Left ventricle myocardium inferior (tissue), 1 donor: Measurements from ENCODE around the gene ATP8A1. TPM values are rescaled to one million over a fixed set of nuclear protein-coding genes. Genes with fewer than 3 reads are reported as not detected.

Experiments used
- DNase-seq: peaks from one replicate; pipeline ENCODE4 v3.0.0-alpha.2; 2020
- H3K27ac ChIP-seq: fragments of 200-600 bp; replicated peaks from 2 replicates; pipeline ENCODE4 v1.8.0; 2021
- H3K27me3 ChIP-seq: fragments of 200-600 bp; 2 replicates; pipeline ENCODE4 v1.8.0; 2021; ENCODE audit warnings: low read depth
- H3K36me3 ChIP-seq: fragments of 200-600 bp; 2 replicates; pipeline ENCODE4 v1.8.0; 2021
- H3K4me1 ChIP-seq: fragments of 200-600 bp; 2 replicates; pipeline ENCODE4 v1.8.0; 2021
- H3K4me3 ChIP-seq: fragments of 200-600 bp; 2 replicates; pipeline ENCODE4 v1.8.0; 2021; ENCODE audit warnings: mild to moderate bottlenecking, moderate library complexity
- H3K9me3 ChIP-seq: fragments of 200-600 bp; replicated peaks from 2 replicates; pipeline ENCODE4 v1.8.0; 2021
- intact Hi-C: fragments of 100-400 bp; cut with micrococcal nuclease; formaldehyde crosslinking; loops from one replicate; pipeline ENCODE4 v1.11.0; 2022
- total RNA-seq: library from RNA; stranded (reverse); fragmentation: NEBNext Ultra II Directional; extraction: Animal tissue kit (Norgen Biotek cat#: 25700); gene quantifications from one replicate; pipeline ENCODE4 v1.2.1, GENCODE V29; 2021
- TF ChIP-seq, protein P1 (sequence below): fragments of 200-600 bp; IDR thresholded peaks from 2 replicates; pipeline ENCODE4 v1.8.0; 2021; ENCODE audit warnings: antibody characterized with exemption, mild to moderate bottlenecking, borderline replicate concordance
- donor health status: DM: no; HTN: yes; CAD: no; lungs with severe emphysema.

ATP8A1 gene
- total RNA-seq, 1 donor from 2014 or later = 19.2 TPM

DNA sequence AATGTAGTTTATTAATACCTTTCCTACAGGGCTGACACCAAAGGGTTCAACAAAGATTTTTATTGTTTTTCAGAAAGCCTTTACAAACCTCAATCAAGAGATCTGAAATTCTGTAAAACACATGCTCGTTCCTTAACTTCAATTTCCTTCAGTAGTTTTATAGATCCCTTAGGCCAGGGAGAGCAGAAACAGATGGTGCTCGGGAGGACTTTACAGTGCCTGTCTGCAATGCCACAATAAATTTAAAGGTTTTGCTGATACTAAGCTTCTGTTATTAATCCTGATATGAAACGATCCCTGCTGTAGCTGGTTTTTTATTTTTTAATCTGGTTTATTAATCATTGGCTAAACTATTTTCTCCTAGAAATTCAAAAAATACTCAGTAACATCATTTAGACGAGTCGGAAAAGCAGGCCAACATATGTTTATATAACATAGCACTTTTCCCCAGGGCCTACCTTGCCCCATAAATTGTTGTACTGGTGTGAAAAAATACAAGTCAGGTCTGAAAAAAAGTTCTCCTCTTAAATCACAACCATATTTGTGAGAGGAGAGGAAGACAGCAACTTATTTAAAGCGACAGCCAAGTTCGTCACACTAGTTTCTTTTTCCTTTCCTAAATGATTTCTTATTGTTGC is 219.9 kb downstream of the ATP8A1 start:
- intact Hi-C loops = no loop called here
- H3K36me3 ChIP-seq = peaks cover 13% of the 10 kb centered on the region
- no peak overlapping the region for H3K27ac ChIP-seq
- TF ChIP-seq, protein P1, sequence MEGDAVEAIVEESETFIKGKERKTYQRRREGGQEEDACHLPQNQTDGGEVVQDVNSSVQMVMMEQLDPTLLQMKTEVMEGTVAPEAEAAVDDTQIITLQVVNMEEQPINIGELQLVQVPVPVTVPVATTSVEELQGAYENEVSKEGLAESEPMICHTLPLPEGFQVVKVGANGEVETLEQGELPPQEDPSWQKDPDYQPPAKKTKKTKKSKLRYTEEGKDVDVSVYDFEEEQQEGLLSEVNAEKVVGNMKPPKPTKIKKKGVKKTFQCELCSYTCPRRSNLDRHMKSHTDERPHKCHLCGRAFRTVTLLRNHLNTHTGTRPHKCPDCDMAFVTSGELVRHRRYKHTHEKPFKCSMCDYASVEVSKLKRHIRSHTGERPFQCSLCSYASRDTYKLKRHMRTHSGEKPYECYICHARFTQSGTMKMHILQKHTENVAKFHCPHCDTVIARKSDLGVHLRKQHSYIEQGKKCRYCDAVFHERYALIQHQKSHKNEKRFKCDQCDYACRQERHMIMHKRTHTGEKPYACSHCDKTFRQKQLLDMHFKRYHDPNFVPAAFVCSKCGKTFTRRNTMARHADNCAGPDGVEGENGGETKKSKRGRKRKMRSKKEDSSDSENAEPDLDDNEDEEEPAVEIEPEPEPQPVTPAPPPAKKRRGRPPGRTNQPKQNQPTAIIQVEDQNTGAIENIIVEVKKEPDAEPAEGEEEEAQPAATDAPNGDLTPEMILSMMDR = no peak
- DNase-seq = no peak
- no peaks in the 10 kb centered on the region for H3K4me1 ChIP-seq
- H3K4me3 ChIP-seq = no peak overlapping the region
- no peaks in the 10 kb centered on the region for H3K27me3 ChIP-seq
- H3K9me3 ChIP-seq = no peaks in the 10 kb centered on the region

DNA sequence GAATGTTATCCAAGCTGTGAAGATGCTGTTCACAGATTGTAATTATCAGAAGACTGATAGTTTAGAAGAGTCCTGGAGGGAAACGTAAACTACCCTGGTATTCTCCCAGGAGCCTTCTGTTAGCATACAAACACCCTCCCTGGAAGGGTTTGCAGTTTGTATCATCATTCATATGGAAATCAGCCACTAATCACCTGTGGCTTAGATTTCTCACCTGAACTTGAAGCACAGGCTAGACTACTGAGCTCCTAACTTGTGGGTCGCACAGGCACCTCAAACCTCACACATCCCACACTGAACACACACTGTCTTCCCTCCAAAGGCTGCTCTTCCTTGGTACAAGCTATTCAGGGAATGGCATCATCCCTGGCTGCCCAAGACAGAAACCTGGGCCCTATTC is 228.9 kb downstream of the ATP8A1 start:
- Histone ChIP-seq H3K4me1 (no peaks in the 10 kb centered on the region), H3K27me3 (no peaks in the 10 kb centered on the region), H3K4me3 (no peak overlapping the region), H3K9me3 (no peaks in the 10 kb centered on the region), H3K36me3 (peaks cover 12% of the 10 kb centered on the region), H3K27ac (no peak overlapping the region)
- no peak for DNase-seq
- TF ChIP-seq, protein P1 = no peak
- intact Hi-C loops = no loop called here

DNA sequence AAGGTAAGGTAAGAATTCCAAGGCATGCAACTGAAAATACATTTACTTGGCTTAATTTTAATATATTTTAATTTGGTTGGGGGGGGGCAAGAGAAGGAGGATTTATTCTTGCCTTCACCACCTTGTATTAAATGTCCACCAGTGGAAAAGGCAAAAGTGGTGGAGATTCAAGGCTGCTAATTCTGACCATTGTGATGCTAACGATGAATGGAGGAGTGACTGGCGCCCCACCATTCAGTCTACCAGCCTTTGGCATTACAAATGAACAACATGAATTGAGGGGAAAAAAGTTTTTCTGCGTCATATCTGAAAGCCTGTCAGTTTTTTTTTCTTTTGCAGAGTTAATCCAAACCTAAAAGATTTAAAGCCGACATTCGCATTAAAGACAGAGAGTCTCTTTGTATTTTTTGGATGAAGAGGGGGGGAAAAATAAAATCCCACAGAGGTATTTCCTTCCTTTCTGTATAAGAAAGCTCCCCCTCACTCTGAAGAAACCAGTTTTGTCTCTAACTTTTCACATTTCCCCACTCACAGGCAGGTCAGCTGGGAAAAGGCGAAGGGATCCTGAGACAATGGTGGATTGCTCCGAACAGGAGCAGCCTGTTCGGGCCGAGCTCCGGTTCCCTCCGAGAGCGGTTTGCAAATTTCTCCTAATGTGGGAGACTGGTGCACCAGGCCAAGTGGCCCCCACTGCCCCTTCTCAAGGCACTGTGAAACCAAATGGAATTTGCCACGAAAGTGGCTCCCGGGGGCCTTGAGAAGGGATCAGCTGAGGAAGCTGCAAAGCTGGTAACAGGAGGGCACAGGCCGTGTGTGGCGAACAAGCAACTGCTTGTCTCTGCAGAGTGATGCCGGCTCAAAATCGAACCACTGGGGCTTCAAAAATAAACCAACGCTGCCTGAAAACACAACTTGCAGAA is 231.5 kb downstream of the ATP8A1 start:
- Histone ChIP-seq H3K27me3 (no peaks in the 10 kb centered on the region), H3K36me3 (peaks cover 28% of the 10 kb centered on the region), H3K9me3 (no peaks in the 10 kb centered on the region), H3K27ac (no peak overlapping the region), H3K4me1 (no peaks in the 10 kb centered on the region), H3K4me3 (no peak overlapping the region)
- TF ChIP-seq, protein P1 = no peak
- intact Hi-C loops = no loop called here
- DNase-seq = no peak

DNA sequence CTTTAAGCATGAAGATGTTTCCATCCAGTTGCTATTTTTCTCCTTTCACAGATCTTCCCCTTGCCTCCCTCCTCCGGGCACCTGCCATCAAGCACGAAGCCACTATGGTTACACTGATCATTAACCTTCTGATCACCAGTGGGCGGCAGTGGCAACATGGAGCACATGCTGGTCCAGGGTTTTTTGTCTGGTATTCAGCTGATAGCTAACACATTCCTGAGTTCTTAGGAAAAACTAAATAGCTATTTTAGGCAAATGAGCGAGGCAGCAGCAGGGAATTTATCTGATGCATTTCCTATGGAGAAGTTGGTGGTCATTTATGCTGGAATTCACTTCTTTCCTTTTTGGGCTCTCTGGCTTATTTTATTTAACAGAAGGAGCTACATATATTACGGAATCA is 236.8 kb downstream of the ATP8A1 start:
- H3K36me3 ChIP-seq = peaks cover 45% of the 10 kb centered on the region

DNA sequence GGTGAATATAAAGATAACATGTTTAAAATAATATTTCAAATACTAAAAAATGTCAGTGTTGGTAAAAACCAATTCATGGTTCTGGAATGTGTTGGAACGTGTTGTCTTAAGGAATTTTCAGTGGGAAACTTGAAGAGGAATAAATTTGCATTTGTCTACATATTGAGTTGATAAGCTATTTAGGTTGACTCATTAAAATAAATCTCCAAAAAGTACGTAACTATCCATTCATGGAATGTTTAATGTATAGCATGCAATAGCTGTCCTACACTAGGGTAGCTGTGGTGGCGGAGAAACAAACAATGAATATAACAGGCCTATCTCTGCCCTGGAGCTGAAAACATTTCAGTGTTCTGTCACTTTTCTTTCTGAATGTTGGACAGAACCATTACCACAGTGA is 239.4 kb downstream of the ATP8A1 start:
- TF ChIP-seq, protein P1 = no peak
- intact Hi-C loops = no loop called here
- Histone ChIP-seq H3K27me3 (no peaks in the 10 kb centered on the region), H3K27ac (no peak overlapping the region), H3K9me3 (no peaks in the 10 kb centered on the region), H3K4me1 (peaks cover 17% of the 10 kb centered on the region), H3K4me3 (no peak overlapping the region), H3K36me3 (peaks cover 36% of the 10 kb centered on the region)
- no peak for DNase-seq

More for the DNA sequence above, 236.8 kb downstream of the ATP8A1 start:
- intact Hi-C loops = no loop called here
- TF ChIP-seq, protein P1 = no peak
- no peaks in the 10 kb centered on the region for H3K27me3 ChIP-seq
- no peak overlapping the region for H3K27ac ChIP-seq
- H3K4me3 ChIP-seq = no peak overlapping the region
- no peaks in the 10 kb centered on the region for H3K9me3 ChIP-seq
- H3K4me1 ChIP-seq = peaks cover 9% of the 10 kb centered on the region
- no peak for DNase-seq
